ENCODE measurements around the gene CHRNE. TPM values are rescaled to one million over a fixed set of nuclear protein-coding genes. Genes with fewer than 3 reads are reported as not detected.
A peak's percentile ranks its signal among the peaks of the same experiment; 100 is the strongest.

The CHRNE gene
- total and polyA plus RNA-seq, 2 of the 13 experiments (the other 11 are each of a cell fraction or from before 2014, with no cell fraction given) = 0.53 to 0.59 TPM

GRCh38 chr17:4949321-4950074, 46.6 kb upstream of the CHRNE start (continued):
- TF ChIP-seq CSRNP1 (CRISPR knock-in tag; IDR thresholded peaks at IDR 0.05) = peak; percentile 87; the same call in 1 of the 2 replicates
- peak; percentile 5; the same call in 1 of the 2 replicates for TF ChIP-seq ZNF503 (CRISPR knock-in tag; IDR thresholded peaks at IDR 0.05)
- TF ChIP-seq CERS6 (CRISPR knock-in tag; IDR thresholded peaks at IDR 0.05) = no peak
- peak; percentile 71; the same call in 1 of the 2 replicates for TF ChIP-seq FOXC1 (CRISPR knock-in tag; IDR thresholded peaks at IDR 0.05; ENCODE audit: borderline replicate concordance)
- no peak for TF ChIP-seq ZNF619 (CRISPR knock-in tag; IDR thresholded peaks at IDR 0.05)
- TF ChIP-seq THRA (CRISPR knock-in tag; IDR thresholded peaks at IDR 0.05; ENCODE audit: borderline replicate concordance) = peak; percentile 57
- TF ChIP-seq NR1H2 (CRISPR knock-in tag; IDR thresholded peaks at IDR 0.05; ENCODE audit: borderline replicate concordance, low read depth) = no peak; the same call in 1 of the 2 replicates
- peak; percentile 72; the same call in 1 of the 2 replicates for TF ChIP-seq ZNF329 (CRISPR knock-in tag; IDR thresholded peaks at IDR 0.05; ENCODE audit: low read depth)
- TF ChIP-seq YEATS2 (CRISPR knock-in tag; IDR thresholded peaks at IDR 0.05; ENCODE audit: borderline replicate concordance) = no peak
- no peak for TF ChIP-seq AKAP8 (CRISPR knock-in tag; IDR thresholded peaks at IDR 0.05)
- no peak for TF ChIP-seq GMEB2 (CRISPR knock-in tag; IDR thresholded peaks at IDR 0.05; ENCODE audit: low read depth)
- TF ChIP-seq SUZ12 (IDR thresholded peaks at IDR 0.05; ENCODE audit: low read depth, low read length) = no peak
- TF ChIP-seq PAXIP1 (CRISPR knock-in tag; conservative IDR thresholded peaks at IDR 0.05) = peak; percentile 53
- TF ChIP-seq ETV6 (CRISPR knock-in tag; conservative IDR thresholded peaks at IDR 0.05) = no peak; the same call in 1 of the 2 replicates
- peak; percentile 71; the same call in 1 of the 2 replicates for TF ChIP-seq ATF3 (CRISPR knock-in tag; IDR thresholded peaks at IDR 0.05)
